ENCODE measurements around the gene OR51D1.

DNA sequence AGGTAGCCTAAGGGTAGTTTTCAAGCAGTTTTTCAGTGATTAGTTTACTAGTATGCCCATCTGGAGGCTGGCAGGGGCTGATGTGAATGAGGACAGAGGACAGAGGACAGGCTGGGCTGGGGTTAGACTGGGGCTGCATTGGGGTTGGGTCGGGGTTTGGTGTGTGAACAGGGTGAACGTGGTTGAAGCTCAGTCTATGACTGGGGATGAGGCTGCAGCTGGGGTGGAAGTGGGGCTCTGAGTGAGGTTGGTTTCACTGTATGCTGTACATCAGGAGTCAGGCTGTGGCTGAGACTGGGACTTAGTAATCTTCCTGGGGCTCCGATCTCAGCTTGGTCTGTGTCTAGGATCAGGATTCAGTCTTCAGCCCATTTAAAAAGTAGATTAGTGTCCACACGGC, 7.0 kb downstream of the OR51D1 start:
- TF ChIP-seq POLR2A (IDR thresholded peaks at IDR 0.05; ENCODE audit: low read depth, low read length) (no peak), POLR2AphosphoS5 (IDR thresholded peaks at IDR 0.05; ENCODE audit: low read depth, low read length) (no peak)
